Neural progenitor cell (in vitro differentiated cells): ENCODE measurements around the gene CLEC3B. TPM values are rescaled to one million over a fixed set of nuclear protein-coding genes. Genes with fewer than 3 reads are reported as not detected.

Experiments
- DNase-seq: peaks from one replicate; pipeline ENCODE4 v3.0.0-alpha.2; 2016; ENCODE audit warnings: low spot score
- H2AFZ ChIP-seq: fragments of 200-600 bp; sonication (generic); replicated peaks from 2 replicates; pipeline ENCODE4 v1.6.1; 2016; ENCODE audit warnings: antibody characterized with exemption
- H3F3A ChIP-seq: fragments of 200-600 bp; sonication (generic); 2 replicates; pipeline ENCODE4 v1.6.1; 2016; ENCODE audit warnings: antibody characterized with exemption, low read depth
- H3K27ac ChIP-seq: fragments of 200-600 bp; sonication (generic); 2 replicates; pipeline ENCODE4 v1.5.1; 2016; ENCODE audit warnings: mild to moderate bottlenecking
- H3K27me3 ChIP-seq: fragments of 200-600 bp; sonication (generic); 2 replicates; pipeline ENCODE4 v1.6.1; 2016; ENCODE audit warnings: mild to moderate bottlenecking, moderate library complexity
- H3K36me3 ChIP-seq: fragments of 200-600 bp; sonication (generic); 2 replicates; pipeline ENCODE4 v1.5.1; 2016
- H3K4me1 ChIP-seq: fragments of 200-600 bp; sonication (generic); 2 replicates; pipeline ENCODE4 v1.6.1; 2016; ENCODE audit warnings: mixed run types
- H3K4me2 ChIP-seq: fragments of 200-600 bp; sonication (generic); 2 replicates; pipeline ENCODE4 v1.6.1; 2016
- H3K4me3 ChIP-seq: fragments of 200-600 bp; sonication (generic); 2 replicates; pipeline ENCODE4 v1.5.1; 2016
- H3K79me2 ChIP-seq: fragments of 200-600 bp; sonication (generic); 2 replicates; pipeline ENCODE4 v1.6.1; 2016; ENCODE audit warnings: low read depth
- H3K9ac ChIP-seq: fragments of 200-600 bp; sonication (generic); 2 replicates; pipeline ENCODE4 v1.6.1; 2016
- H3K9me3 ChIP-seq: fragments of 200-600 bp; sonication (generic); 2 replicates; pipeline ENCODE4 v1.5.1; 2016; ENCODE audit warnings: low read depth
- H4K20me1 ChIP-seq: fragments of 200-600 bp; sonication (generic); 2 replicates; pipeline ENCODE4 v1.6.1; 2016; ENCODE audit warnings: low read depth
- H3K27ac Mint-ChIP-seq: 3 replicates; pipeline ENCODE4 v1.8.0; 2021; ENCODE audit warnings: mixed read lengths
- H3K27me3 Mint-ChIP-seq: 2 replicates; pipeline ENCODE4 v1.8.0; 2022; ENCODE audit warnings: low read depth, mild to moderate bottlenecking, inconsistent platforms, moderate library complexity, mixed read lengths; ENCODE audit not compliant: insufficient read depth
- H3K36me3 Mint-ChIP-seq: 3 replicates; pipeline ENCODE4 v1.8.0; 2021; ENCODE audit warnings: mixed read lengths
- H3K4me1 Mint-ChIP-seq: 3 replicates; pipeline ENCODE4 v1.8.0; 2021; ENCODE audit warnings: mixed read lengths
- H3K4me3 Mint-ChIP-seq: 3 replicates; pipeline ENCODE4 v1.8.0; 2021; ENCODE audit warnings: mild to moderate bottlenecking, moderate library complexity, mixed read lengths
- H3K9me3 Mint-ChIP-seq: 3 replicates; pipeline ENCODE4 v1.8.0; 2020; ENCODE audit warnings: mixed read lengths
- CTCF ChIP-seq: fragments of 200-600 bp; sonication (generic); IDR thresholded peaks from 2 replicates; pipeline ENCODE4 v1.5.1; 2017; ENCODE audit warnings: antibody characterized with exemption, mild to moderate bottlenecking
- EZH2 ChIP-seq: fragments of 200-600 bp; sonication (generic); IDR thresholded peaks from 2 replicates; pipeline ENCODE4 v1.6.1; 2017; ENCODE audit warnings: antibody characterized with exemption, mild to moderate bottlenecking, moderate library complexity
- EZH2phosphoT487 ChIP-seq: fragments of 200-600 bp; sonication (generic); IDR thresholded peaks from 2 replicates; pipeline ENCODE4 v1.6.1; 2017; ENCODE audit warnings: antibody characterized with exemption
- total RNA-seq: library from RNA; depleted of rRNA; stranded (reverse); fragments of >200 nt; gene quantifications from 2 replicates; pipeline ENCODE4 v1.2.3, GENCODE V29; 2015; ENCODE audit warnings: low replicate concordance

CLEC3B gene
- total RNA-seq, 1 donor from 2014 or later, result not detected

GRCh38 chr3:45002720-45003119 is 23.4 kb upstream of the CLEC3B start:
- Histone ChIP-seq H3K4me1 (no peaks in the 10 kb centered on the region), H3K9ac (no peak overlapping the region), H3K36me3 (peaks cover 20% of the 10 kb centered on the region), H3K4me2 (no peak overlapping the region), H4K20me1 (no peaks in the 10 kb centered on the region), H3K27ac (no peak overlapping the region), H3F3A (no peaks in the 10 kb centered on the region), H3K9me3 (peaks cover 5% of the 10 kb centered on the region), H3K79me2 (no peaks in the 10 kb centered on the region), H3K4me3 (no peak overlapping the region), H2AFZ (no peak overlapping the region), H3K27me3 (no peaks in the 10 kb centered on the region)
- Mint-ChIP-seq H3K36me3 (peaks cover 46% of the 10 kb centered on the region), H3K4me3 (no peak overlapping the region), H3K4me1 (no peaks in the 10 kb centered on the region), H3K27me3 (no peaks in the 10 kb centered on the region), H3K27ac (no peak overlapping the region), H3K9me3 (peaks cover 14% of the 10 kb centered on the region)
- DNase-seq, result no peak
- TF ChIP-seq CTCF, result no peak
- TF ChIP-seq EZH2phosphoT487, result no peak
- TF ChIP-seq EZH2, result no peak

- Histone ChIP-seq H3K4me2 (no peak overlapping the region), H4K20me1 (no peaks in the 10 kb centered on the region), H3F3A (no peaks in the 10 kb centered on the region), H3K27ac (no peak overlapping the region), H3K36me3 (peaks cover 20% of the 10 kb centered on the region), H3K9ac (no peak overlapping the region), H3K9me3 (peaks cover 5% of the 10 kb centered on the region), H3K4me3 (no peak overlapping the region), H2AFZ (no peak overlapping the region), H3K4me1 (no peaks in the 10 kb centered on the region), H3K79me2 (no peaks in the 10 kb centered on the region), H3K27me3 (no peaks in the 10 kb centered on the region)
- no peaks in the 10 kb centered on the region for H3K4me1 Mint-ChIP-seq
- H3K27me3 Mint-ChIP-seq, result no peaks in the 10 kb centered on the region
- H3K27ac Mint-ChIP-seq, result no peak overlapping the region
- DNase-seq, result no peak
- peaks cover 48% of the 10 kb centered on the region for H3K36me3 Mint-ChIP-seq
- TF ChIP-seq EZH2phosphoT487 (no peak), EZH2 (no peak), CTCF (no peak)
- H3K9me3 Mint-ChIP-seq, result peaks cover 14% of the 10 kb centered on the region
- H3K4me3 Mint-ChIP-seq, result no peak overlapping the region
Measured at GRCh38 chr3:45003406-45003805, 22.7 kb upstream of the CLEC3B start.

- H3K9ac ChIP-seq, result no peak overlapping the region
- no peaks in the 10 kb centered on the region for H3K4me1 ChIP-seq
- peaks cover 20% of the 10 kb centered on the region for H3K36me3 ChIP-seq
- Mint-ChIP-seq H3K4me3 (no peak overlapping the region), H3K4me1 (no peaks in the 10 kb centered on the region), H3K27ac (no peak overlapping the region), H3K27me3 (no peaks in the 10 kb centered on the region), H3K36me3 (peaks cover 48% of the 10 kb centered on the region), H3K9me3 (peaks cover 14% of the 10 kb centered on the region)
- H3K4me2 ChIP-seq, result no peak overlapping the region
- H3K4me3 ChIP-seq, result no peak overlapping the region
- DNase-seq, result no peak
- no peak overlapping the region for H2AFZ ChIP-seq
- H3K27me3 ChIP-seq, result no peaks in the 10 kb centered on the region
- H3K9me3 ChIP-seq, result peaks cover 5% of the 10 kb centered on the region
- no peaks in the 10 kb centered on the region for H3F3A ChIP-seq
- TF ChIP-seq EZH2phosphoT487 (no peak), CTCF (no peak), EZH2 (no peak)
- no peak overlapping the region for H3K27ac ChIP-seq
- no peaks in the 10 kb centered on the region for H4K20me1 ChIP-seq
- H3K79me2 ChIP-seq, result no peaks in the 10 kb centered on the region
Measured at GRCh38 chr3:45003859-45004258, 22.2 kb upstream of the CLEC3B start.

GRCh38 chr3:45007091-45007490 is 19.0 kb upstream of the CLEC3B start:
- no peak overlapping the region for H3K4me3 ChIP-seq
- no peaks in the 10 kb centered on the region for H3K4me1 ChIP-seq
- Mint-ChIP-seq H3K36me3 (peaks cover 44% of the 10 kb centered on the region), H3K27ac (no peak overlapping the region), H3K9me3 (peaks cover 14% of the 10 kb centered on the region), H3K27me3 (no peaks in the 10 kb centered on the region), H3K4me1 (no peaks in the 10 kb centered on the region), H3K4me3 (peak overlapping the region; percentile 55)
- no peak overlapping the region for H2AFZ ChIP-seq
- no peak overlapping the region for H3K4me2 ChIP-seq
- TF ChIP-seq EZH2 (no peak), EZH2phosphoT487 (no peak), CTCF (no peak)
- no peak overlapping the region for H3K27ac ChIP-seq
- no peaks in the 10 kb centered on the region for H4K20me1 ChIP-seq
- H3K9ac ChIP-seq, result no peak overlapping the region
- no peaks in the 10 kb centered on the region for H3K27me3 ChIP-seq
- DNase-seq, result no peak
- no peaks in the 10 kb centered on the region for H3K79me2 ChIP-seq
- peaks cover 5% of the 10 kb centered on the region for H3K9me3 ChIP-seq
- peaks cover 11% of the 10 kb centered on the region for H3K36me3 ChIP-seq
- no peaks in the 10 kb centered on the region for H3F3A ChIP-seq
